GM19395 (cell line): ENCODE measurements around the gene GMDS.
"Not testable (repeated sequence)": the region's sequence is repeated elsewhere in the genome, so short reads cannot be mapped to it uniquely, and the experiment has no call there.

ENCODE experiments used
- ATAC-seq: cut with Tn5 transposase; IDR thresholded peaks from one replicate; pipeline ENCODE4 v1.9.1; 2021; ENCODE audit warnings: mild to moderate bottlenecking, moderate library complexity; ENCODE audit not compliant: unreplicated experiment

The GMDS gene

DNA sequence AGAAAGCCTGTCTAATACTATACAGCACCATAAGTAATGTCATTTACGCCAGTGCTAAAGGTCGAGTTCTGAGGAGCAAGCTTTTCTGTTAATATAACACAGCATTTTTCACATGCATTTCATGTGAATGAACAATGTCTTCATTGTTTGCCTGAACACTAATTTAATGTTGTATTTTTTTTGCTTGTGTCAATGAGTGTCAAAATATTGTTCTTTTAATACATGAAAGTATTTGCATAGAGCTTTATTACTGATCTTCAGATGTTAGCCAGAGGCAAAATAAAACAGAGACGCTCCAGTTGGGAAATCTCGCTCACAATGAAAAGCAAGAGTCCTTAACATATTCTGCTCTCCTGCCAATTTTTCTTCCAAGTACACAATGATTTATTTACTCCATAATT is 483.9 kb downstream of the GMDS start:
- no peak for ATAC-seq

DNA sequence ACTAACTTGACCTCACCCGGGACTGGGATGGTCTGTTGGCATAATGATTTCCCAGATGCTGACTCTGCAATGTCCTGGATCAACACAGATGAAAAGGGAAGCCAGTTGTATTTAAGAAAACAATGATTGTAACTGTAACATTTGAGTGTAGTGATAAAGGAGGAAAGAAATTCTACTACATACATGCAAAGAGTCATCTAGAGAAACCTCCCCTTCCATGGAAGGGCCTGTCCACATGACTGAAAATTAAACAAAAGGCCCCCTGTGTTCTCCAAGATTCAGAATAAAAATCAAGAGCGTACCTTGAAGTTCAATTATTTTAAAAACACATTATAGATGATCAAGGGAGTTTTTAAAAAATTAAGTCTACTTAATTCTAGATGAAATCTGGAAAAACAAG is 484.5 kb downstream of the GMDS start:
- no peak for ATAC-seq

GRCh38 chr6:1759870-1760269 is 485.5 kb downstream of the GMDS start:
- no peak for ATAC-seq

DNA sequence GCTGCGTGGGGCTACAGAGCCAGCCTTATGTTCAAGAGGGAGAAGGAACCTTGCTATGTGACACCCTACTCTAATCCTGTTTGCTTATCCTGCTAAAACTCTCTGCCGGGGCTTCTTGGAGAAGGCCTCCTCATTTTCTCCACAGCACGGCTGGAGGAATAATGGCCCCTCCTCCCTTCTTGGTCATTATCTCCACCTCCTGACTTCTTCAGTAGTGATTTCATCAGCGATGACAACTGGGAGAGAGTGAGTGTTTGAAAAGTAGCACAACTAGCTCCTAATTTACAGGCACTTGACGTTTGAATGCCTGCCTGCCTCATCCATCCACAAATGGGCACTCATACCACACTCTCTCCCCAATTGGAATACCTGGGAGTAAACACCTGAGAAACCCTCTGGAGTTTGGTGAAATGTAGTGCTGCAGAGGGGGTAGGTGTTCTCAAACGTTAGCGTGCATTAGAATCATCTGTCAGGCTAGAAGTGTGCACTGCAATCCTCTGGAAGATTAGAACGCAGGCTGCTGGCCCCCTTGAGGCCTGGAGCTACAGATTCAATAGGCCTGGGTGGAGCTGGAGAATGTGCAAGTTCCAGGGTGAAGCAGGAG is 487.2 kb downstream of the GMDS start:
- no peak for ATAC-seq

GRCh38 chr6:1757131-1757530 is 488.3 kb downstream of the GMDS start:
- no peak for ATAC-seq

GRCh38 chr6:1756472-1757129 is 488.8 kb downstream of the GMDS start:
- ATAC-seq: no peak

DNA sequence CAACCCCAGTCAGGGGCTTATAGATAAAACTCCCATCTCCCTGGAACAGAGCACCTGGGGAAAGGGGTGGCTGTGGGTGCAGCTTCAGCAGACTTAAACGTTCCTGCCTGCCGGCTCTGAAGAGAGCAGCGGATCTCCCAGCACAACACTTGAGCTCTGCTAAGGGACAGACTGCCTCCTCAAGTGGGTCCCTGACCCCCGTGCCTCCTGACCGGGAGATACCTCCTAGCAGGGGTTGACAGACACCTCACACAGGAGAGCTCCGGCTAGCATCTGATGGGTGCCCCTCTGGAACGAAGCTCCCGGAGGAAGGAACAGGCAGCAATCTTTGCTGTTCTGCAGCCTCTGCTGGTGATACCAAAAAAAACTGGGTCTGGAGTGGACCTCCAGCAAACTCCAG is 494.3 kb downstream of the GMDS start:
- ATAC-seq: not testable (repeated sequence)

DNA sequence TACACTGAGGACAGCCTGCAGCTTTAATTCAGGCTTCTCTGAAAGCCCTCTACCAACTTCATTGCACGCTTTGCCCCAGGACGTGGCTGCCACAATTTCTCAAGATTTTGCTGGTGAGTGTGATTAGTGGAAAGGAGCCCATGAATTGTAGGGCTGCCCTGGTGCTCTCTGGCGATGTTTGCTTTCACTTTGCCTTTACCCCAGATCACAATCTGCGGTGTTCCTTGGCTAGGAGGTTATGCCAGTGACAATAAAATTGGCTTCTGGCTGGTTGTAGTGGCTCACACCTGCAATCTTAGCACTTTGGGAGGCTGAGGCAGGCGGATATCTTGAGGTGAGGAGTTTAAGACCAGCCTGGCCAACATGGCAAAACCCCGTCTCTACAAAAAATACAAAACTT is 496.4 kb downstream of the GMDS start:
- no peak for ATAC-seq

GRCh38 chr6:1747531-1747930 is 497.9 kb downstream of the GMDS start:
- no peak for ATAC-seq

DNA sequence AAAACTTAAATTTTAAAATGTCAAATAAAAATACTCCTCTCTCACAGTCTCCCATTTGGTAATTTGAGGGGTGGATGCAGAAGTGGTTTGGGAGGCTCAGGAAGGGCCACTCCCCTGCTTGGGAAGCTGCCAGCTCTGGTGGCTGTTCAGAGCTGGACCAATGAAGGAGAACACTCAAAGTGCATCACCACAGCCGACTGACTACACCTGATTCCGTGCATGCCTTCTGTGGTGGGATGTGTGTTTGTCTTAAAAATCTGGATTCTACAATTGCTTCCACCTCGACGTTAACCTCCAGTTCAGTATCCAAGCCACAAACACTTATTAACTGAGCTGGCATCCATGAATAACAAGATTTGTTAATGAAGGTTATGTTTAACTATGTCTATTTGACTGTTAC is 498.4 kb downstream of the GMDS start:
- no peak for ATAC-seq

- no peak for ATAC-seq
Observed at GRCh38 chr6:1745814-1746213, 499.6 kb downstream of the GMDS start.

- no peak for ATAC-seq
Observed at GRCh38 chr6:1744543-1744942, 500.9 kb downstream of the GMDS start.

DNA sequence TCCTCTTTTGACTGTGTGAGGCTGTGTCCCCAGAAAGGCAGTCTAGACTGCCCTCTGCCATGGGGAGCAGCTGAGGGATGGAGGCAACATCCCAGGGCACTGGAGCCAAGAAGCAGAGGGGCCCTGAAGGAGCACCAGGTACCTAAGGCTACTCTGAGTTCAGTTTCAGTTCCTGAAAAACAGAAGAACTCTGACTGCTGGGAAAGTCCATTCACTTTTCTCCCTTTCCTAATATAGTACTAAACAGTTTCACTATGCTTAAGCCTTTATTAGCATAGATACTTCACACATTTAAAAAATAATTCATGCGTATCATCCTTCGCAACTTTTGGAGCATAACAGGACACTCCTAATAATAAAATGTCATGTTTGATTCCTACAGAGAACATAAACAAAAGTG is 505.7 kb downstream of the GMDS start:
- ATAC-seq: peak; percentile 93

- ATAC-seq: peak; percentile 52
Observed at GRCh38 chr6:1739220-1739619, 506.2 kb downstream of the GMDS start.

DNA sequence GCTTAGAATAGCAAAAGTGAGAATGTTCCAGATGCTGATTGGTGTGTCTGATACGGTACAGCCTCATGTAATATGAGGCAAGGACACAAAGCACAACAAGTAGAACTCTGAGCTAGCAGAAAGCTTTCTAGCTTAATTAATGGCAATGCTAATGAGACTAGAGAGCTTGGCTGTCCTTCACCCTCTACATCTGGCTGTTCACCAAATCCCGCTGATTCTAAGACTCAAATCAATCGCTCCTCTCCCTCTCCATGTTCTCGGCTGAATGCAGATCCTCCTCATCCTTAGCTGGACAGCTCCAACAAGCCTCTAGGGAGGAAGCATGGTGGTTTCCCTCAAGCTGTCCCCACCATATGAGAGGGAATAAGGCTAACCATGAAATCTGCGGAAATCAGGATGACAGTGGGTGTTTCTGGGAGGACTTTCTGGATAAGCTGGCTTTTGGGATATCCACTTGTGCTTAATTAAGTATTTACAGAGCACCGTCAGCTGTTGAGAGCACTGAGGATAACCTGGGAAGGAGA is 506.8 kb downstream of the GMDS start:
- no peak for ATAC-seq

DNA sequence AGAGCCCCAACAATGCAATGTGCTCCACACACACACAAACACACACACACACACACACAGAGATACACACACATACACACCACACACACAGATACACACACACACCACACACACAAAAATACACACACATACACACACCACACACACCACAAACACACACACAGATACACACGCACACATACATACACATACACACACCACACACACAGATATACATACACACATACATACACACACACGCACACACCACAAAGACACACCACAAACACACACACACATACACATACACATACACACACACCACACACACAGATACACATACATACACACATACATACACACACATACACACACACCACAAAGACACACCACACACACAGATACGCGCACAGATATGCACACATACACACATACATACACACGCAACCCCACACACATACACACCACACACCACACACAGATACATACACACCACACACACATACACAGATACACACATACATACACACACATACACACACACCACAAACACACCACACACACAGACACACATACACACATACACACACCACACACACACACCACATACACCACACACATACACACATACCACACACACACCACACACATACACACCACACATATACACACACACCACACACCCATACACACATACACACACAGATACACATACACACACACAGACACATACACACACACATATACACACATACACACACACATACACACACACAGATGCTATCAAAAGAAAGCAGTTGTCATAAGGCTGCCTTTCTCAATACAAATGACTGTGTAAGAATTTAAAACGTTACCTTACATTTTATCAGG is 507.7 kb downstream of the GMDS start:
- ATAC-seq: no peak

GRCh38 chr6:1736346-1737105 is 508.9 kb downstream of the GMDS start:
- no peak for ATAC-seq

- ATAC-seq: no peak
Observed at GRCh38 chr6:1735239-1735803, 510.1 kb downstream of the GMDS start.

DNA sequence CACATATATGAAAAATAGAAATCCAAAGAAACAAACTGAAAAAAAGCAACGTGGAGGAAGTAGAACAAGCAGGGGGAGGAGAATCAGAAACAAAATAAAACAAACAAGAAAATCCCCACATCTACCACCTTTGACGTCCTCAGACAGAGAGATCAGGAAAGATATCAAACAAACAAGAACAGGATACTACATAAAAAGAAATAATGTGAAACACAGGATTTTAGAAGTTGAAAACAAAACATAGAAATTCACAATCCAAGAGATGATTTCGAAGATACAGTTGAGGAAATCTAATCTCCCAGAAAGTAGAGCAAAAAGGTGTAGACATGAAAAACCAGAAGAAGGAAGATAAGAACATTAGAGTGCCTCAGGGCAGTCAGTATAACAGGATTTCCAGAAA is 514.5 kb downstream of the GMDS start:
- ATAC-seq: no peak

- no peak for ATAC-seq
Observed at GRCh38 chr6:1729750-1730140, 515.7 kb downstream of the GMDS start.
